GM23248 (cell line): ENCODE data around the gene KLF15.

ENCODE experiments used
- EZH2 ChIP-seq: fragments of 200-600 bp; sonication (generic); IDR thresholded peaks from 2 replicates; pipeline ENCODE4 v1.6.1; 2018; ENCODE audit warnings: antibody characterized with exemption, mild to moderate bottlenecking; ENCODE audit not compliant: insufficient read depth, poor library complexity, severe bottlenecking
- EZH2phosphoT487 ChIP-seq: fragments of 200-600 bp; sonication (generic); IDR thresholded peaks from 2 replicates; pipeline ENCODE4 v1.6.1; 2018; ENCODE audit warnings: antibody characterized with exemption, moderate library complexity, mild to moderate bottlenecking, low read depth; ENCODE audit not compliant: insufficient read depth

DNA sequence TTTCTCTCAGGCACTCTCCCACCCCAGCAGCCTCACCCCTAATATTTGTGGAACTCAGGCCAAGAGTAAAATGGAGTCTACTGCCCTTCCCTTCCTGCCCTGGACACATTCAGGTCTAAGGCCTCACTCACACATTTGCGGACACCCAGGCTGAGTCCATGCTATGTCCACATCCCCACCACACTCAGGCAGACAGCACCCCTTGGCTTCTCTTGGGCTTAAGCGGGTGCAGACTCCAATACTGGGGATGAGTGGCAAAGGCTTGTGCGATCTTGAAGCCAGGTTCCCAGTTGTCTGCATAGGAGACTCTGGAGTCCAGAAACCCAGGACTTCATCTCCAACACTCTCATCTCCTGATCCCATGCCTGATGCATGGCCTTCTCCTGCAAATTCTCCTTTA lies 20.0 kb upstream of the KLF15 start:
- TF ChIP-seq EZH2: no peak
- TF ChIP-seq EZH2phosphoT487: no peak
